GM18507 (cell line): Measurements from ENCODE around the gene NCEH1.
"Not testable (repeated sequence)": the region's sequence is repeated elsewhere in the genome, so short reads cannot be mapped to it uniquely, and the experiment has no call there.

Experiments used
- DNase-seq: peaks from one replicate; pipeline ENCODE4 v3.0.0; 2011; ENCODE audit warnings: low read depth; ENCODE audit not compliant: insufficient read length; ENCODE audit errors: extremely low spot score
- FAIRE-seq: peaks from 2 replicates; lab custom pipeline; 2011; peaks lifted over from hg19 to GRCh38; lab: Jason Lieb, UNC

The NCEH1 gene

GRCh38 chr3:172596394-172596706 lies 114.5 kb downstream of the NCEH1 start:
- no peak for FAIRE-seq
- no peak for DNase-seq

DNA sequence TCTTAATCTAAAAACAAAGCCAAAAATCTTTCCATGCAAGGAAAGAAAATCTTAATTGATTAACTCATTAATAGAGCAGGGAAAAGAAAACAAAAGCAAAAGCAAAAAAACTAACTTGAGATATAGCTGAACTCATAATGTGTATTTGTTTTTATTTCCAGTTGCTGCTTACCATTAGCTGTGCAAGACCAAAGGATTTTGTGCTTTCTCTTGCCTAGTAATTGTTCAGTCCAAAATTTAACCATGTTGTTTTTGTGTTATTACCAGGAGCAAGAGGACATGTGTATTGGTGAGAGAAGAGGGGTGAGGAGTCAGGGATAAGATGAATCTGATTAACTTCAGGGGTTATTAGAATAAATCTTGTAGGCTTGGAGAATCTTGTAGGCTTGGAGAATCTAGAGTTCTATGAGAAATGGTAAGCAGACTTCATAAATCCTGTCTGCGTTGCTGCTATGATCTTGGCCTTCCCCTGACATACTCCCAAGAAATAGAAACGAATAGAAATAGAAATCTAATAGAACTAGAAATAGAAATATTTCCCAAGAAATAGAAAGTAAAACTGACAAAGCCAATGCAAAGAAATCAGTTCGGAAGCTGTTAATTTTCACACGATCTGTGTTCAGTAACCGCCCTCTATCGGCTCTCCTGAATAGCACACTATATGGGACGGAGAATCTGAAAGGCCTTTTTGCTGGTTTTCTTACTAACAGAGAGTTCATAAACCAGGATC lies 115.0 kb downstream of the NCEH1 start:
- DNase-seq (peak; percentile 58), FAIRE-seq (peak; percentile 95)

DNA sequence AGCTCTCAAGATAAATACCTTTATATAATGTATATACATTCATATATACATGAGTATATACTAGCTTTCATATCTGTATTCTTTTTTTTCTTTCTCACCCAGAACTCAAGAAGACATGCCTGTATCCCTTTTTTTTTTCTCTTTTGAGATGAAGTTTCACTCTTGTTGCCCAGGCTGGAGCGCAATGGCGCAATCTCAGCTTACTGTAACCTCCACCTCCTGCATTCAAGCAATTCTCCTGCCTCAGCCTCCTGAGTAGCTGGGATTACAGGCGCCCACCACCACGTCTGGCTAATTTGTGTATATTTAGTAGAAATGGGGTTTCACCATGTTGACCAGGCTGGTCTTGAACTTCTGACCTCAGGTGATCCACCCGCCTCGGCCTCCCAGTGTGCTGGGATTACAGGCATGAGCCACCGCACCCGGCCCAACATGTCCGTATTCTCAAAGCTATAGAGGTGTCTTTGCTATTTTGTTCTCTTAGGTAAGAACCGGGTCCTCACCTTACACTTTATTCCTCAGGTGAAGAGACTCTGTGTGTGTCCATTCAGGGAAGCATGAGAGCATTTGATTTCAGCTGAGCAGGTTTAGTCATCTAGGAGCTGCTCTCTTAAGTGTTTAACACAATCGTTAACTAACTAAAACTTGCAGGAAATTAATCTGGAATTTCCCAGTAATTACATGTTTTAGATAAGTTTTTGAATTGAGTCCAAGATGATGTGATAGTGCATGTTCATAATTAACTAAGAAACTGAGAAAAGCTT lies 115.8 kb downstream of the NCEH1 start:
- not testable (repeated sequence) for DNase-seq
- peak; percentile 33 for FAIRE-seq

DNA sequence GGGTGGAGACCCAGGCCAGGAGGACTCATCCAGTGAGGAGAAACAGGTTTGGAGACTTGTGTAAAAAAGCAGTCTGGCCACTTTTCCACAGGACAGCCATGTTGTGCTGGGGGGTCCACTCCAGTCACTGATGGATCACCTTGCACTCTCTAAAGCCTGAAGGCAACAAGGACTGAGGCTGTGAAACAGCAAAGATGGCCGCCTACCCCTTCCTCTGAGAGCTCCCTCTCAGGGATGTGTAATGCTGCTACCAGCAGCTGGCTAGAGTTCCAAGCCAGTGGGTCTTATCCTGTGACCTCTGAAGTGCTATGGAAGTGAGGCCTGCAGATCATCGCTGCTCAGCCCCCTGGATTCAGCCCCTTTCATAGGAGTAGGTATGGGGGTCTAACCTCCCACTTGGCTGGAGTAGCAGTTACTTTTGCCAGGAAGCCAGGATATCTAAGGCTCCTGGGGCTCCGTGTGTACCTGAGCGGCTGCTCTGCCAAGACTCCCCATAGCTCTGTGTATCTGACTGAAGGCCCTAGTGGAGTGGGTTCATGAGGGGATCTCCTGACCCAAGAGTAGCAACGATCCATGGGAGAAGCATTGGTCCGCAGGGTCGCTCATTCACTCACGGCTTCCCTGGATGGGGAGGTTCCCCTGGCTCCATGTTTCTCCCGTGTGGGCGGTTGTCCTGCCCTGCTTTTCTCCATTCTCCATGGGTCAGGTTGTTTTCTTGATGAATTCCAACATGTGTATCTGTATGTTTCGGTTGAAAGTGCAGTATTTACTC lies 117.8 kb downstream of the NCEH1 start:
- DNase-seq (no peak), FAIRE-seq (peak; percentile 31)

DNA sequence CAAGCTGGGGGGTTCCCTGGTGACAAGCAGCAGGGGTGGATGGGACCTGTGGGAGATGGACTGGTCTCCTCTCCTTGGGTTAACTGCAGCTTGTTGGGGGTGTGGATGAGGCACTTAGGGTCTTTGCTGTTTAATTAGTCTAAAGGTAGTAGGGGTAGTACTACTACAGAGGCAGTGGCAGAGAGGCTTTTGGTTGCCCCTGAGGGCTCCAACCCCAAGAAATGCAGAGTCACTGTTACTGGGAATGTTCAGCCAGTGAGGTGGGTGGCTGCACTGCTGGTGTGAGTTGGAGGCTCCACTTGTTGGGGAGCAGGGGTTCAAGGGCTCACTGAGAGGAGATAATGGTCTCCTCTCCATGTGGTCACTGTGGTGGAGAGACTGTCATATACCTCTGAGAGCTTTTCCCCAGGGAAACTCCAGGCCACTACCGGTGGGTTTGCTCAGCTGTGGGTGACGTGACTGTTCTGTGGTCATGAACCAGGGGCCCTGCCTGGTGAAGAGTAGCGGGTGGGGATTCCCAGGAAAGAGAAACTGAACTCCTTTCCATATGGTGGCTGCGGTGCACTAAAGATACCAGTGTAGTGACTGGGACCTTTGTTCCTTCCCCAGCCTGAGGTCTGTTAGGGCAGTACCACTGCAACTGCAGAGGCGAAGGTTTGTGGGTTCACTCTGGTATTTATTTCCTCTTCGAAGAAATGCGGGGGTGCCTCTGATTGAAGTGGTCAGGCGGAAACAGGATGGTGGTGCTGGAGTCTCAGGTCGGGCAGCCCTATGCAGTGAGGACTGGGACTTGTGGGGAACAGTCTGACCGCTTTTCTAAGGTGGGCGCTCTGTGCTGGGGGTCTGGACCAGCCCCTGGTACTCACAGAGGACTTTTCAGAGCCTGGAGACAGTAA lies 118.7 kb downstream of the NCEH1 start:
- FAIRE-seq = peak; percentile 98
- peak; percentile 65 for DNase-seq

DNA sequence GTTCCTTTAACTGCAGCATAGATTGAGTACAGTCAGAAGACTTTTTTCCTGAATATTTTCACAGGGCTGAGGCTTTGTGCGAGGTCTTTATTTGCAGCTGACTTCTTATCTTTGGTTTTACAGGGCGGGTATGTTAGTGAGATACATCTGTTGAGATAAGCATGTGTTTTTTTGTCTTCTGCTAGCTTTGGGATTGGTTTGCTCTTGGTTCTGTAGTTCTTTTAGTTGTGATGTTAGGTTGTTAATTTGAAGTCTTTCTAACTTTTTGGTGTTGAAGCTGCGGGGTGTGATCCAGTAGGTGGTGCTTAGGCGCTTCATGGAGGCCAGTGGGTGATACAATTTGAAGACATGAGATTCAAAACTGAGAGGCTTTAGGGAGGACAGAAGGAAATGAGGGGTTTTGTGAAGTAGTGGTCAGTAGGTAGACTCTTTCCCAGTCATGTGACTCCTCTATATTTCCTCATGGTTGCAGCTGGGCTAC lies 119.7 kb downstream of the NCEH1 start:
- FAIRE-seq (peak; percentile 47), DNase-seq (no peak)

- FAIRE-seq (peak; percentile 57), DNase-seq (no peak)
Observed at GRCh38 chr3:172586436-172586835, 124.4 kb downstream of the NCEH1 start.

DNA sequence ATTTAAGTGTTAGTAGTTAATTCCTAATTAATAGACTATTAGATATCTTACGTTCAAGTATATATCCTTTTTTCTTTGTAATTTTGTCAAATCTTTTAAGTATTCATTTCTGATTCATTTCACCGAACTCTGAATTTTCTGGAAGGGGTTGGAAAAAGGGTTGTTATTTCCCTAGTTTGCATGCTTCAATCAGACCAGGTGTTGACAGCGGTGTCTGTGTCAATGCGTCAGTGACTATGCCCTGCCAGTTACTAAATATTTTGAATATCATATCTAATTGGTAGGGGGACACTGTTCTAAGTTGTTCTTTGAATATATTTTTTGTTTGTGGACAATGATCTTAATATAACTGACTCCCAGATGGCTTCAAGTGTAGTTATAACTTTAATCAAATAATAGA lies 124.9 kb downstream of the NCEH1 start:
- FAIRE-seq = no peak
- no peak for DNase-seq

DNA sequence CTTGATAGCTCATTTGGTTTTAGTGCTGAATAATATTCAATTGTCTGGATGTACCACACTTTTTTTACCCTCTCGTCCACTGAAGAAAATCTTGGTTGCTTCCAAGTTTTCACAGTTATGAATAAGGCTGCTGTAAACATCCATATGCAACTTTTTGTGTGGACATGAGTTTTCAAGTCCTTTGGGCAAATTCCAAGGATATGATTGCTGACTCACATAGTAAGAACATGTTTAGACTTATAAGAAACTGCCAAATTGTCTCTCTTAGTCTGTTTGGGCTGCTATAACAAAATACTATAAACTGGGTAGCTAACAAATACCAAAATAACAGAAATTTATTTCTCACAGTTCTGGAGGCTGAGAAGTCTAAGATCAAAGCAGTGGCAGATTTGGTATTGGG lies 128.2 kb downstream of the NCEH1 start:
- DNase-seq (no peak), FAIRE-seq (no peak)

GRCh38 chr3:172581757-172582166 lies 129.1 kb downstream of the NCEH1 start:
- no peak for DNase-seq
- peak; percentile 76 for FAIRE-seq

- FAIRE-seq (peak; percentile 88), DNase-seq (no peak)
Observed at GRCh38 chr3:172580680-172581401, 130.0 kb downstream of the NCEH1 start.
